ENCODE data around the gene MAGED1.

MAGED1 gene

DNA sequence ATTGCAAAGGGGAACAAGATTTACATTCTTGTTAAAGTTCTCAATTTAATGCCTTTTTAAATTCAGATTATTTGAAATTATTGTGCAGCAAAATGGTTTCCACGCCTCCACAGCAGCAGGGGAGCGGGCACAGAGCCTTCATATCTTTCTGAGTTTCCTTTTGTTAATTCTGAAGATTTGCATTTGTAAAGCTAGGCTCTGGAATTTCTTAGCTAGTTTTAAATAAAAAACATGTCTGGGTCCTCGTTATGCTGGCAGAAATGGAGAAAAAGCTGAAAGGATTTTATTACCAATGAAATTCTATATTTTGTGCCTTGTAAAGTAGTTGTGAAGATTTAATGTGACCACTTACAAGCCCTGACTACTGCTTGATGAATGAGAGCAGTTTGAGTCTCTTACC lies 40.8 kb upstream of the MAGED1 start:
- H4K20me1 ChIP-seq (ENCODE audit: insufficient read depth, low read length): no peaks in the 10 kb centered on the region
- no peak overlapping the region for H2AFZ ChIP-seq (ENCODE audit: low read depth, low read length)
- H3K4me1 ChIP-seq (ENCODE audit: low read length): peaks cover 12% of the 10 kb centered on the region; the same call in 1 of the 2 replicates
- H3K27ac ChIP-seq (ENCODE audit: low read length): no peak overlapping the region
- H3K4me3 ChIP-seq (ENCODE audit: low read length): no peak overlapping the region
- H3K36me3 ChIP-seq (replicated peaks; ENCODE audit: low read depth, low read length): peaks cover 15% of the 10 kb centered on the region
- H3K4me2 ChIP-seq (ENCODE audit: low read length): no peak overlapping the region
- TF ChIP-seq CTCF (IDR thresholded peaks at IDR 0.05; ENCODE audit: low read depth, low read length) (no peak), EZH2phosphoT487 (IDR thresholded peaks at IDR 0.05; ENCODE audit: low read depth) (no peak)
- H3K9ac ChIP-seq (ENCODE audit: low read length): no peak overlapping the region
- H3K27me3 ChIP-seq (ENCODE audit: low read depth, low read length): no peaks in the 10 kb centered on the region
- no peaks in the 10 kb centered on the region for H3K9me3 ChIP-seq (ENCODE audit: insufficient read depth, low read length)
- no peaks in the 10 kb centered on the region for H3K79me2 ChIP-seq (ENCODE audit: low read length)

GRCh38 chrX:51853251-51853650 lies 40.2 kb upstream of the MAGED1 start:
- Histone ChIP-seq H4K20me1 (ENCODE audit: insufficient read depth, low read length) (no peaks in the 10 kb centered on the region), H2AFZ (ENCODE audit: low read depth, low read length) (no peak overlapping the region), H3K27ac (ENCODE audit: low read length) (no peak overlapping the region), H3K27me3 (ENCODE audit: low read depth, low read length) (no peaks in the 10 kb centered on the region), H3K4me1 (ENCODE audit: low read length) (peaks cover 12% of the 10 kb centered on the region; the same call in 1 of the 2 replicates), H3K36me3 (replicated peaks; ENCODE audit: low read depth, low read length) (peaks cover 15% of the 10 kb centered on the region), H3K79me2 (ENCODE audit: low read length) (no peaks in the 10 kb centered on the region), H3K9me3 (ENCODE audit: insufficient read depth, low read length) (no peaks in the 10 kb centered on the region), H3K4me3 (ENCODE audit: low read length) (no peak overlapping the region), H3K4me2 (ENCODE audit: low read length) (no peak overlapping the region), H3K9ac (ENCODE audit: low read length) (no peak overlapping the region)
- TF ChIP-seq CTCF (IDR thresholded peaks at IDR 0.05; ENCODE audit: low read depth, low read length) (no peak), EZH2phosphoT487 (IDR thresholded peaks at IDR 0.05; ENCODE audit: low read depth) (no peak)

DNA sequence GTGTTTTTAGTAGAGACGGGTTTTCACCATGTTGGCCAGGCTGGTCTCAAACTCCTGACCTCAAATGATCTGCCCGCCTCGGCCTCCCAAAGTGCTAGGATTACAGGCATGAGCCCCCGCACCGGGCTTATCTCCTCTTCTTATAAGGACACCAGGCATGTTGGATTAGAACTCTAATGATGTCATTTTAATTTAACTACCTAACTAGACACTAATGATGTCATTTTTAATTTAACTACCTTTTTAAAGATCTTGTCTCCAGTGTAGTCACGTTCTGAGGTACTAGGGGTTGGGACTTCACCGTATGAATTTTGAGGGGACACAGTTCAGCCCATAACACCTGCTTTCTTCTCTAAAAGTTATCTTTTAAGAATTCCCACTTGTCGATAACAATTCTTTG lies 37.7 kb upstream of the MAGED1 start:
- Histone ChIP-seq H3K36me3 (replicated peaks; ENCODE audit: low read depth, low read length) (peaks cover 15% of the 10 kb centered on the region), H3K4me3 (ENCODE audit: low read length) (no peak overlapping the region), H3K79me2 (ENCODE audit: low read length) (no peaks in the 10 kb centered on the region), H3K27me3 (ENCODE audit: low read depth, low read length) (no peaks in the 10 kb centered on the region), H3K4me2 (ENCODE audit: low read length) (no peak overlapping the region), H3K9ac (ENCODE audit: low read length) (no peak overlapping the region), H4K20me1 (ENCODE audit: insufficient read depth, low read length) (no peaks in the 10 kb centered on the region), H3K4me1 (ENCODE audit: low read length) (peaks cover 12% of the 10 kb centered on the region; the same call in 1 of the 2 replicates), H2AFZ (ENCODE audit: low read depth, low read length) (no peak overlapping the region), H3K27ac (ENCODE audit: low read length) (no peak overlapping the region), H3K9me3 (ENCODE audit: insufficient read depth, low read length) (no peaks in the 10 kb centered on the region)
- no peak for TF ChIP-seq CTCF (IDR thresholded peaks at IDR 0.05; ENCODE audit: low read depth, low read length)
- no peak for TF ChIP-seq EZH2phosphoT487 (IDR thresholded peaks at IDR 0.05; ENCODE audit: low read depth)

- Histone ChIP-seq H3K4me3 (ENCODE audit: low read length) (no peak overlapping the region), H3K36me3 (replicated peaks; ENCODE audit: low read depth, low read length) (peaks cover 15% of the 10 kb centered on the region), H3K9ac (ENCODE audit: low read length) (no peak overlapping the region), H3K4me1 (ENCODE audit: low read length) (peaks cover 2% of the 10 kb centered on the region; the same call in 1 of the 2 replicates), H3K27ac (ENCODE audit: low read length) (no peak overlapping the region), H4K20me1 (ENCODE audit: insufficient read depth, low read length) (no peaks in the 10 kb centered on the region), H3K9me3 (ENCODE audit: insufficient read depth, low read length) (no peaks in the 10 kb centered on the region), H3K79me2 (ENCODE audit: low read length) (no peaks in the 10 kb centered on the region), H3K27me3 (ENCODE audit: low read depth, low read length) (no peaks in the 10 kb centered on the region), H2AFZ (ENCODE audit: low read depth, low read length) (no peak overlapping the region), H3K4me2 (ENCODE audit: low read length) (no peak overlapping the region)
- TF ChIP-seq EZH2phosphoT487 (IDR thresholded peaks at IDR 0.05; ENCODE audit: low read depth): no peak
- no peak for TF ChIP-seq CTCF (IDR thresholded peaks at IDR 0.05; ENCODE audit: low read depth, low read length)
Measured at GRCh38 chrX:51857159-51857733, 36.2 kb upstream of the MAGED1 start.

All from OCI-LY3 (cell line).